ENCODE measurements around the gene ESR2. TPM values are rescaled to one million over a fixed set of nuclear protein-coding genes. Genes with fewer than 3 reads are reported as not detected.

The ESR2 gene
- total and polyA plus RNA-seq, 2 donors (not counting 3 experiments of a cell fraction or from before 2014, with no cell fraction given) = 0.10 to 0.58 TPM

DNA sequence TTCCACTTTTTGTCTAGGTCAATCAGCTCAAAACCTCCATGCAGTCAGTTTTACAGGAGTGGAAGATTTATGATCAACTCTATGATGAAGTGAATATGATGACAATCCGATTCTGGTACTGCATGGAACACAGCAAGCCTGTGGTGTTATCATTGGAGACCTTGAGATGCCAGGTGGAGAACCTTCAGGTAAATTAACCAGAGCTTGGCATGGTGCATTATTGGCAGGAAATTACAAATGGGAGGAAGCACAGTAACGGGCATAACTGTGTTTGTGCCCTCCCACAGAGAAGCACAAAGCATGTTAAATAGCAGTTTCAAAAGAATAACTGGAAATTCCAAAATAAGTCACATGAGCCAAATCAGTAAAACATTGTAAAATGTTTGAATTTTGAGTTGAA is 135.6 kb downstream of the ESR2 start:
- H3K27ac ChIP-seq (ENCODE audit: insufficient read depth, low read depth, low read length) = no peak overlapping the region
- no peaks in the 10 kb centered on the region for H4K20me1 ChIP-seq (replicated peaks; ENCODE audit: control insufficient read depth, extremely low read depth, insufficient read depth, low read length)
- H3K9me1 ChIP-seq (replicated peaks; ENCODE audit: control insufficient read depth, extremely low read depth, insufficient read depth, low read length) = no peaks in the 10 kb centered on the region
- H3K27me3 ChIP-seq (ENCODE audit: control insufficient read depth in 2 of 2, insufficient read depth in 2 of 2, low read length in 2 of 2) = no peaks in the 10 kb centered on the region
- no TSS peak for BruUV-seq (replicated peaks)
- H3K4me3 ChIP-seq (replicated peaks in 1 of 3; ENCODE audit: insufficient read depth in 1 of 3, low read depth in 1 of 3, low read length in 3 of 3) = no peak overlapping the region
- TF ChIP-seq MYC (IDR thresholded peaks at IDR 0.05; ENCODE audit: low read depth, low read length) = no peak
- no peak for TF ChIP-seq POLR2AphosphoS5 (IDR thresholded peaks at IDR 0.05; ENCODE audit: insufficient read depth, low read depth, low read length)
- no peak for TF ChIP-seq FOS (IDR thresholded peaks at IDR 0.05; ENCODE audit: borderline replicate concordance, insufficient read depth, low read length)
- TF ChIP-seq EZH2 (IDR thresholded peaks at IDR 0.05; ENCODE audit: borderline replicate concordance, low read depth, low read length, severe bottlenecking) = no peak
- no peak for TF ChIP-seq MAX (IDR thresholded peaks at IDR 0.05; ENCODE audit: insufficient read depth, insufficient read length)
- TF ChIP-seq GATA2 (IDR thresholded peaks at IDR 0.05; ENCODE audit: insufficient read depth, insufficient read length, low read depth, low read length) = no peak
- no peak for TF ChIP-seq POLR2A (IDR thresholded peaks at IDR 0.05; ENCODE audit: low read depth, low read length)
- TF ChIP-seq JUN (IDR thresholded peaks at IDR 0.05; ENCODE audit: borderline replicate concordance, insufficient read depth, insufficient read length, low read depth) = no peak
- TF ChIP-seq, protein P1, sequence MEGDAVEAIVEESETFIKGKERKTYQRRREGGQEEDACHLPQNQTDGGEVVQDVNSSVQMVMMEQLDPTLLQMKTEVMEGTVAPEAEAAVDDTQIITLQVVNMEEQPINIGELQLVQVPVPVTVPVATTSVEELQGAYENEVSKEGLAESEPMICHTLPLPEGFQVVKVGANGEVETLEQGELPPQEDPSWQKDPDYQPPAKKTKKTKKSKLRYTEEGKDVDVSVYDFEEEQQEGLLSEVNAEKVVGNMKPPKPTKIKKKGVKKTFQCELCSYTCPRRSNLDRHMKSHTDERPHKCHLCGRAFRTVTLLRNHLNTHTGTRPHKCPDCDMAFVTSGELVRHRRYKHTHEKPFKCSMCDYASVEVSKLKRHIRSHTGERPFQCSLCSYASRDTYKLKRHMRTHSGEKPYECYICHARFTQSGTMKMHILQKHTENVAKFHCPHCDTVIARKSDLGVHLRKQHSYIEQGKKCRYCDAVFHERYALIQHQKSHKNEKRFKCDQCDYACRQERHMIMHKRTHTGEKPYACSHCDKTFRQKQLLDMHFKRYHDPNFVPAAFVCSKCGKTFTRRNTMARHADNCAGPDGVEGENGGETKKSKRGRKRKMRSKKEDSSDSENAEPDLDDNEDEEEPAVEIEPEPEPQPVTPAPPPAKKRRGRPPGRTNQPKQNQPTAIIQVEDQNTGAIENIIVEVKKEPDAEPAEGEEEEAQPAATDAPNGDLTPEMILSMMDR (IDR thresholded peaks at IDR 0.05; ENCODE audit: extremely low read depth in 1 of 2, insufficient read depth in 1 of 2, low read depth in 1 of 2, low read length in 2 of 2) = no peak
- no peak overlapping the region for H3K9ac ChIP-seq (replicated peaks; ENCODE audit: extremely low read depth, insufficient read depth, low read length)
- no peak overlapping the region for H2AFZ ChIP-seq (ENCODE audit: low read depth, low read length)
- no peaks in the 10 kb centered on the region for H3K79me2 ChIP-seq (ENCODE audit: control insufficient read depth, insufficient read depth, low read length)
- H3K36me3 ChIP-seq (ENCODE audit: control insufficient read depth in 2 of 2, extremely low read depth in 1 of 2, insufficient read depth in 2 of 2, low read length in 2 of 2) = peaks cover 0 to 2% of the 10 kb centered on the region in 2 experiments
- no peaks in the 10 kb centered on the region for H3K4me1 ChIP-seq (ENCODE audit: control insufficient read depth, extremely low read depth, insufficient read depth, low read length)
- ChIA-PET POLR2A (no interaction called here), CTCF (interaction anchor here (0.9 kb wide), 1 partner anchor 10 kb away, joined by 3 read pairs; no protein-coding TSS in a partner anchor)
- no peak for FAIRE-seq
- intact Hi-C loops (cut with micrococcal nuclease) (no loop called here), dilution Hi-C loops (cut with MboI; ENCODE audit: extremely low pct_ligation_motif_present, low sequenced_read_pairs) (no loop called here)
- H3K9me3 ChIP-seq (replicated peaks; ENCODE audit: control insufficient read depth, insufficient read depth, low read length) = no peaks in the 10 kb centered on the region
- DNase-seq (ENCODE audit: low read depth, low spot score) = peak; percentile 6
- H3K4me2 ChIP-seq (ENCODE audit: insufficient read depth, low read length) = no peak overlapping the region
